ENCODE data around the gene KMT2B. TPM values are rescaled to one million over a fixed set of nuclear protein-coding genes. Genes with fewer than 3 reads are reported as not detected.
A peak's percentile ranks its signal among the peaks of the same experiment; 100 is the strongest.
"Not testable (repeated sequence)": the region's sequence is repeated elsewhere in the genome, so short reads cannot be mapped to it uniquely, and the experiment has no call there.

The KMT2B gene
- total RNA-seq, 2 donors from 2014 or later, result 74.0 to 76.1 TPM

- not testable (repeated sequence) for H3K4me3 Mint-ChIP-seq
- H3K4me1 Mint-ChIP-seq, result peaks cover 21% of the 10 kb centered on the region
Observed at GRCh38 chr19:35772362-35772761, 54.6 kb downstream of the KMT2B start.

GRCh38 chr19:35773020-35773806 lies 55.4 kb downstream of the KMT2B start:
- no peak overlapping the region for H3K27ac Mint-ChIP-seq
- DNase-seq, result no peak
- ATAC-seq, result no peak

More at GRCh38 chr19:35772362-35772761, 54.6 kb downstream of the KMT2B start:
- not testable (repeated sequence) for H3K27me3 Mint-ChIP-seq; H3K27ac Mint-ChIP-seq; H3K9me3 ChIP-seq (ENCODE audit: control insufficient read depth, low read length, poor library complexity, severe bottlenecking); ATAC-seq; DNase-seq; H3K36me3 Mint-ChIP-seq (ENCODE audit: low read depth)

GRCh38 chr19:35774274-35775045 lies 56.7 kb downstream of the KMT2B start:
- no peak overlapping the region for H3K27ac Mint-ChIP-seq
- no peaks in the 10 kb centered on the region for H3K36me3 Mint-ChIP-seq (ENCODE audit: low read depth)
- no peaks in the 10 kb centered on the region for H3K9me3 ChIP-seq (ENCODE audit: control insufficient read depth, low read length, poor library complexity, severe bottlenecking)
- H3K27me3 Mint-ChIP-seq, result no peaks in the 10 kb centered on the region
- peaks cover 23% of the 10 kb centered on the region for H3K4me1 Mint-ChIP-seq
- H3K4me3 Mint-ChIP-seq, result peak overlapping the region; percentile 89
- ATAC-seq, result no peak
- no peak for DNase-seq

More at GRCh38 chr19:35773020-35773806, 55.4 kb downstream of the KMT2B start:
- no peaks in the 10 kb centered on the region for H3K27me3 Mint-ChIP-seq
- H3K9me3 ChIP-seq (ENCODE audit: control insufficient read depth, low read length, poor library complexity, severe bottlenecking), result no peaks in the 10 kb centered on the region
- H3K36me3 Mint-ChIP-seq (ENCODE audit: low read depth), result no peaks in the 10 kb centered on the region
- no peak overlapping the region for H3K4me3 Mint-ChIP-seq
- peaks cover 21% of the 10 kb centered on the region for H3K4me1 Mint-ChIP-seq

GRCh38 chr19:35775046-35775297 lies 57.2 kb downstream of the KMT2B start:
- Mint-ChIP-seq H3K27me3 (no peaks in the 10 kb centered on the region), H3K36me3 (ENCODE audit: low read depth) (no peaks in the 10 kb centered on the region), H3K4me3 (peak overlapping the region; percentile 89), H3K4me1 (peaks cover 23% of the 10 kb centered on the region), H3K27ac (no peak overlapping the region)
- H3K9me3 ChIP-seq (ENCODE audit: control insufficient read depth, low read length, poor library complexity, severe bottlenecking), result no peaks in the 10 kb centered on the region
- ATAC-seq (no peak), DNase-seq (no peak)

- H3K9me3 ChIP-seq (ENCODE audit: control insufficient read depth, low read length, poor library complexity, severe bottlenecking), result no peaks in the 10 kb centered on the region
- H3K4me1 Mint-ChIP-seq, result peaks cover 21% of the 10 kb centered on the region
- ATAC-seq (peak; percentile 99), DNase-seq (peak; percentile 98 to 99 (median 99))
- no peaks in the 10 kb centered on the region for H3K36me3 Mint-ChIP-seq (ENCODE audit: low read depth)
- H3K27me3 Mint-ChIP-seq, result no peaks in the 10 kb centered on the region
- H3K4me3 Mint-ChIP-seq, result peak within 1 kb of the TSS; percentile 89
- H3K27ac Mint-ChIP-seq, result no peak within 1 kb of the TSS
Observed at GRCh38 chr19:35775298-35776101, 57.7 kb downstream of the KMT2B start, which contains the start of gene ARHGAP33. Gene ARHGAP33, plus strand, starts transcription at chr19:35775564. Its CDS starts 95 bp downstream, at chr19:35775659.

GRCh38 chr19:35776102-35776788 lies 58.4 kb downstream of the KMT2B start:
- no peak for ATAC-seq
- no peak for DNase-seq
- Mint-ChIP-seq H3K4me3 (peak overlapping the region; percentile 89), H3K36me3 (ENCODE audit: low read depth) (no peaks in the 10 kb centered on the region), H3K4me1 (peaks cover 22% of the 10 kb centered on the region), H3K27ac (no peak overlapping the region), H3K27me3 (no peaks in the 10 kb centered on the region)
- H3K9me3 ChIP-seq (ENCODE audit: control insufficient read depth, low read length, poor library complexity, severe bottlenecking), result no peaks in the 10 kb centered on the region

GRCh38 chr19:35777086-35777841 lies 59.5 kb downstream of the KMT2B start:
- Mint-ChIP-seq H3K27ac (peak overlapping the region; percentile 16), H3K4me3 (peak overlapping the region; percentile 63), H3K4me1 (peaks cover 23% of the 10 kb centered on the region), H3K27me3 (no peaks in the 10 kb centered on the region), H3K36me3 (ENCODE audit: low read depth) (peaks cover 3% of the 10 kb centered on the region)
- no peak for ATAC-seq
- H3K9me3 ChIP-seq (ENCODE audit: control insufficient read depth, low read length, poor library complexity, severe bottlenecking), result no peaks in the 10 kb centered on the region
- DNase-seq, result no peak

GRCh38 chr19:35777961-35778360 lies 60.2 kb downstream of the KMT2B start:
- DNase-seq (no peak), ATAC-seq (no peak)
- Mint-ChIP-seq H3K27me3 (no peaks in the 10 kb centered on the region), H3K27ac (peak overlapping the region; percentile 16), H3K36me3 (ENCODE audit: low read depth) (peaks cover 3% of the 10 kb centered on the region), H3K4me1 (peaks cover 26% of the 10 kb centered on the region), H3K4me3 (no peak overlapping the region)
- H3K9me3 ChIP-seq (ENCODE audit: control insufficient read depth, low read length, poor library complexity, severe bottlenecking), result no peaks in the 10 kb centered on the region

- ATAC-seq, result no peak
- H3K4me3 Mint-ChIP-seq, result no peak overlapping the region
- H3K27me3 Mint-ChIP-seq, result no peaks in the 10 kb centered on the region
- H3K9me3 ChIP-seq (ENCODE audit: control insufficient read depth, low read length, poor library complexity, severe bottlenecking), result no peaks in the 10 kb centered on the region
- peaks cover 3% of the 10 kb centered on the region for H3K36me3 Mint-ChIP-seq (ENCODE audit: low read depth)
- no peak for DNase-seq
- peaks cover 29% of the 10 kb centered on the region for H3K4me1 Mint-ChIP-seq
- H3K27ac Mint-ChIP-seq, result no peak overlapping the region
Observed at GRCh38 chr19:35779033-35779432, 61.2 kb downstream of the KMT2B start.

- peak overlapping the region; percentile 16 for H3K27ac Mint-ChIP-seq
Observed at GRCh38 chr19:35780058-35780457, 62.3 kb downstream of the KMT2B start.

GRCh38 chr19:35780717-35781116 lies 62.9 kb downstream of the KMT2B start:
- H3K27me3 Mint-ChIP-seq, result no peaks in the 10 kb centered on the region
- H3K36me3 Mint-ChIP-seq (ENCODE audit: low read depth), result peaks cover 3% of the 10 kb centered on the region
- no peak for DNase-seq
- peaks cover 24% of the 10 kb centered on the region for H3K4me1 Mint-ChIP-seq
- H3K27ac Mint-ChIP-seq, result no peak overlapping the region
- no peak for ATAC-seq
- H3K9me3 ChIP-seq (ENCODE audit: control insufficient read depth, low read length, poor library complexity, severe bottlenecking), result no peaks in the 10 kb centered on the region
- no peak overlapping the region for H3K4me3 Mint-ChIP-seq

More at GRCh38 chr19:35780058-35780457, 62.3 kb downstream of the KMT2B start:
- Mint-ChIP-seq H3K36me3 (ENCODE audit: low read depth) (peaks cover 3% of the 10 kb centered on the region), H3K27me3 (no peaks in the 10 kb centered on the region), H3K4me3 (no peak overlapping the region), H3K4me1 (peaks cover 24% of the 10 kb centered on the region)
- no peak for DNase-seq
- no peak for ATAC-seq
- no peaks in the 10 kb centered on the region for H3K9me3 ChIP-seq (ENCODE audit: control insufficient read depth, low read length, poor library complexity, severe bottlenecking)

- H3K4me1 Mint-ChIP-seq, result peaks cover 15% of the 10 kb centered on the region
- ATAC-seq (no peak), DNase-seq (no peak)
- H3K36me3 Mint-ChIP-seq (ENCODE audit: low read depth), result peaks cover 3% of the 10 kb centered on the region
- H3K27me3 Mint-ChIP-seq, result no peaks in the 10 kb centered on the region
- H3K27ac Mint-ChIP-seq, result no peak overlapping the region
- no peaks in the 10 kb centered on the region for H3K9me3 ChIP-seq (ENCODE audit: control insufficient read depth, low read length, poor library complexity, severe bottlenecking)
- no peak overlapping the region for H3K4me3 Mint-ChIP-seq
Observed at GRCh38 chr19:35781650-35782049, 63.8 kb downstream of the KMT2B start.

Data from T-helper 17 cell (primary cell).